CD4-positive, alpha-beta T cell treated with Interleukin-12 subunit alpha and Interleukin-12 subunit beta, for 1 hour (primary cell): ENCODE results near the gene GNB2.
"Not testable (repeated sequence)": the region's sequence is repeated elsewhere in the genome, so short reads cannot be mapped to it uniquely, and the experiment has no call there.

Experiments used
- DNase-seq: peaks from one replicate; pipeline ENCODE4 v3.0.0-alpha.2; 2020

Gene GNB2

GRCh38 chr7:100673302-100673941, at the start of gene GNB2:
Gene GNB2, plus strand, starts transcription at chr7:100673740. Its CDS starts 2,526 bp downstream, at chr7:100676266.
- peak; percentile 99 for DNase-seq

- no peak for DNase-seq
Measured at GRCh38 chr7:100623951-100624824, 49.4 kb upstream of the GNB2 start.

GRCh38 chr7:100626055-100626454, 47.5 kb upstream of the GNB2 start:
- DNase-seq = no peak

GRCh38 chr7:100626530-100627237, 46.9 kb upstream of the GNB2 start:
- DNase-seq = peak; percentile 93

- DNase-seq = no peak
Measured at GRCh38 chr7:100627238-100627549, 46.3 kb upstream of the GNB2 start.

GRCh38 chr7:100629117-100629716, 44.3 kb upstream of the GNB2 start:
- peak; percentile 30 for DNase-seq

- no peak for DNase-seq
Measured at GRCh38 chr7:100630066-100630465, 43.5 kb upstream of the GNB2 start.

- DNase-seq = peak; percentile 64
Measured at GRCh38 chr7:100632951-100633717, 40.4 kb upstream of the GNB2 start.

- DNase-seq = no peak
Measured at GRCh38 chr7:100639995-100640516, 33.5 kb upstream of the GNB2 start.

GRCh38 chr7:100640517-100641440, 32.8 kb upstream of the GNB2 start:
- no peak for DNase-seq

GRCh38 chr7:100641463-100641859, 32.1 kb upstream of the GNB2 start, which contains the start of gene TFR2:
Gene TFR2, minus strand, starts transcription at chr7:100641552. Its CDS starts 43 bp downstream, at chr7:100641509.
- no peak for DNase-seq

- DNase-seq = no peak
Measured at GRCh38 chr7:100641860-100642533, 31.5 kb upstream of the GNB2 start.

- DNase-seq = peak; percentile 33
Measured at GRCh38 chr7:100642534-100642907, 31.0 kb upstream of the GNB2 start.

GRCh38 chr7:100649826-100650565, 23.5 kb upstream of the GNB2 start:
- DNase-seq = no peak

GRCh38 chr7:100654908-100655831, 18.4 kb upstream of the GNB2 start:
- no peak for DNase-seq

- DNase-seq = peak; percentile 57
Measured at GRCh38 chr7:100655908-100656674, 17.4 kb upstream of the GNB2 start, which contains the start of gene ACTL6B. Gene ACTL6B, minus strand, starts transcription at chr7:100656448. Its CDS starts 94 bp downstream, at chr7:100656354.

- not testable (repeated sequence) for DNase-seq
Measured at GRCh38 chr7:100662194-100662776, 11.3 kb upstream of the GNB2 start.
